PC-9 (cell line): ENCODE results near the gene SLC37A4. TPM values are rescaled to one million over a fixed set of nuclear protein-coding genes. Genes with fewer than 3 reads are reported as not detected.
"Not testable (repeated sequence)": the region's sequence is repeated elsewhere in the genome, so short reads cannot be mapped to it uniquely, and the experiment has no call there.

Experiments
- BruUV-seq: library from RNA; stranded (reverse); fragments of 400-500 nt; replicated peaks from 2 replicates; lab custom pipeline; 2021; lab: Mats Ljungman, UMichigan
- CTCF ChIA-PET: fragments of 300-600 bp; sonication (Branson Sonifier 250); formaldehyde crosslinking; loops from one replicate; lab custom pipeline; 2022; ENCODE audit warnings: antibody characterized with exemption; lab: Charles Lee
- POLR2A ChIA-PET: fragments of 300-600 bp; sonication (Branson Sonifier 250); formaldehyde crosslinking; loops from one replicate; lab custom pipeline; 2022; ENCODE audit warnings: antibody characterized with exemption; ENCODE audit not compliant: unreplicated experiment; lab: Charles Lee
- DNase-seq, 2 experiments: peaks; one replicate each; pipeline versions ENCODE4 v3.0.0 to v3.0.0-alpha.2; 2015 to 2022; ENCODE audit warnings: mixed read lengths in 1 of 2
- H2AFZ ChIP-seq: fragments of 200-600 bp; sonication (generic); 2 replicates; pipeline ENCODE4 v1.8.1; 2017; ENCODE audit warnings: antibody characterized with exemption
- H3F3A ChIP-seq: fragments of 200-600 bp; sonication (generic); 2 replicates; pipeline ENCODE4 v1.8.1; 2017; ENCODE audit warnings: antibody characterized with exemption, mild to moderate bottlenecking, low read depth; ENCODE audit not compliant: insufficient read depth
- H3K27ac ChIP-seq: fragments of 200-600 bp; sonication (generic); 2 replicates; pipeline ENCODE4 v1.6.1; 2016; ENCODE audit warnings: mixed run types
- H3K27me3 ChIP-seq: fragments of 200-600 bp; sonication (generic); 2 replicates; pipeline ENCODE4 v1.6.1; 2016; ENCODE audit warnings: low read depth, mixed run types; ENCODE audit not compliant: insufficient read depth
- H3K36me3 ChIP-seq: fragments of 200-600 bp; sonication (generic); 2 replicates; pipeline ENCODE4 v1.6.1; 2016; ENCODE audit warnings: low read depth, mixed run types
- H3K4me1 ChIP-seq: fragments of 200-600 bp; sonication (generic); replicated peaks from 2 replicates; pipeline ENCODE4 v1.6.1; 2016; ENCODE audit warnings: mixed run types; ENCODE audit not compliant: insufficient read depth
- H3K4me2 ChIP-seq: fragments of 200-600 bp; sonication (generic); 2 replicates; pipeline ENCODE4 v1.6.1; 2017; ENCODE audit warnings: mixed run types
- H3K4me3 ChIP-seq: fragments of 200-600 bp; sonication (generic); 2 replicates; pipeline ENCODE4 v1.6.1; 2016; ENCODE audit warnings: mixed run types
- H3K79me2 ChIP-seq: fragments of 200-600 bp; sonication (generic); 2 replicates; pipeline ENCODE4 v1.6.1; 2017; ENCODE audit warnings: low read depth, mixed run types
- H3K9me2 ChIP-seq: fragments of 200-600 bp; sonication (generic); 2 replicates; pipeline ENCODE4 v1.8.1; 2017; ENCODE audit warnings: mild to moderate bottlenecking; ENCODE audit not compliant: insufficient read depth
- H3K9me3 ChIP-seq: fragments of 200-600 bp; sonication (generic); 2 replicates; pipeline ENCODE4 v1.8.1; 2016; ENCODE audit warnings: low read depth; ENCODE audit not compliant: insufficient read depth
- H4K20me1 ChIP-seq: fragments of 200-600 bp; sonication (generic); 2 replicates; pipeline ENCODE4 v1.8.1; 2017; ENCODE audit not compliant: insufficient read depth
- EZH2 ChIP-seq: fragments of 200-600 bp; sonication (generic); IDR thresholded peaks from 2 replicates; pipeline ENCODE4 v1.8.0; 2017; ENCODE audit warnings: antibody characterized with exemption, low read depth
- intact Hi-C: fragments of 100-400 bp; cut with micrococcal nuclease; formaldehyde crosslinking; loops from one replicate; pipeline ENCODE4 v1.10.0; 2022; ENCODE audit not compliant: unreplicated experiment
- total RNA-seq: library from RNA; stranded (reverse); gene quantifications from 2 replicates; pipeline ENCODE4 v1.2.3, GENCODE V29; 2021
- TF ChIP-seq, protein P1 (sequence below): fragments of 200-600 bp; sonication (generic); conservative IDR thresholded peaks from 2 replicates; pipeline ENCODE4 v1.6.1; 2017; ENCODE audit warnings: mixed run types, antibody characterized with exemption, mild to moderate bottlenecking, moderate library complexity

The SLC37A4 gene
- total RNA-seq, 1 experiment from 2014 or later, result 24.3 TPM

- Histone ChIP-seq H3F3A (peaks cover 24% of the 10 kb centered on the region), H3K9me2 (no peaks in the 10 kb centered on the region), H3K4me1 (no peaks in the 10 kb centered on the region), H3K27me3 (no peaks in the 10 kb centered on the region), H3K27ac (no peak overlapping the region), H3K4me3 (no peak overlapping the region), H3K36me3 (no peaks in the 10 kb centered on the region), H3K79me2 (no peaks in the 10 kb centered on the region), H2AFZ (no peak overlapping the region), H3K4me2 (no peak overlapping the region), H3K9me3 (no peaks in the 10 kb centered on the region), H4K20me1 (no peaks in the 10 kb centered on the region)
- POLR2A ChIA-PET, result interaction anchor here (0.7 kb wide), 1 partner anchor 8 kb away, joined by 3 read pairs; the partner anchor contains the start of gene SLC37A4
- TF ChIP-seq, protein P1, sequence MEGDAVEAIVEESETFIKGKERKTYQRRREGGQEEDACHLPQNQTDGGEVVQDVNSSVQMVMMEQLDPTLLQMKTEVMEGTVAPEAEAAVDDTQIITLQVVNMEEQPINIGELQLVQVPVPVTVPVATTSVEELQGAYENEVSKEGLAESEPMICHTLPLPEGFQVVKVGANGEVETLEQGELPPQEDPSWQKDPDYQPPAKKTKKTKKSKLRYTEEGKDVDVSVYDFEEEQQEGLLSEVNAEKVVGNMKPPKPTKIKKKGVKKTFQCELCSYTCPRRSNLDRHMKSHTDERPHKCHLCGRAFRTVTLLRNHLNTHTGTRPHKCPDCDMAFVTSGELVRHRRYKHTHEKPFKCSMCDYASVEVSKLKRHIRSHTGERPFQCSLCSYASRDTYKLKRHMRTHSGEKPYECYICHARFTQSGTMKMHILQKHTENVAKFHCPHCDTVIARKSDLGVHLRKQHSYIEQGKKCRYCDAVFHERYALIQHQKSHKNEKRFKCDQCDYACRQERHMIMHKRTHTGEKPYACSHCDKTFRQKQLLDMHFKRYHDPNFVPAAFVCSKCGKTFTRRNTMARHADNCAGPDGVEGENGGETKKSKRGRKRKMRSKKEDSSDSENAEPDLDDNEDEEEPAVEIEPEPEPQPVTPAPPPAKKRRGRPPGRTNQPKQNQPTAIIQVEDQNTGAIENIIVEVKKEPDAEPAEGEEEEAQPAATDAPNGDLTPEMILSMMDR, result no peak
- no peak for TF ChIP-seq EZH2
- no peak for DNase-seq
- intact Hi-C loops, result no loop called here
- BruUV-seq, result no TSS peak
- CTCF ChIA-PET, result no interaction called here
Measured at GRCh38 chr11:119038884-119039283, 8.2 kb upstream of the SLC37A4 start.

DNA sequence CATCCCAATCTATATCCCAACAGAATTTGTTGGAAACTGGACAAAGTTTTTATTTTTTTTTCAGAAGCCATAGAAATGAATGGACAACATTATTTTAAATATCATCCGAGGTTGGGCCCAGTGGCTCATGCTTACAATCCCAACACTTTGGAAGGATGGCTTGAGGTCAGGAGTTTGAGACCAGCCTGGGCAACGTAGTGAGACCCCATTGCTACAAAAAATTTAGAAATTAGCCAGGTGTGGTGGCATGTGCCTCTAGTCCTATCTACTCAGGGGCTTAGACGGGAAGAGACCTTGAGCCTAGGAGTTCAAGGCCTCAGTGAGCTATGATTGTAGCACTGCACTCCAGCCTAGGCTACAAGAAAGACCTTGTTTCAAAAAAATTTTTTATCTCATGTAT is 4.1 kb upstream of the SLC37A4 start:
- H3K36me3 ChIP-seq, result no peaks in the 10 kb centered on the region
- no peaks in the 10 kb centered on the region for H3K9me2 ChIP-seq
- peaks cover 2% of the 10 kb centered on the region; the same call in 1 of the 2 replicates for H3K4me1 ChIP-seq
- peaks cover 23% of the 10 kb centered on the region for H3F3A ChIP-seq
- intact Hi-C loops, result no loop called here
- H3K4me2 ChIP-seq, result no peak overlapping the region
- H3K9me3 ChIP-seq, result no peaks in the 10 kb centered on the region
- no TSS peak for BruUV-seq
- H3K4me3 ChIP-seq, result no peak overlapping the region
- ChIA-PET CTCF (no interaction called here), POLR2A (no interaction called here)
- no peaks in the 10 kb centered on the region for H4K20me1 ChIP-seq
- H3K27me3 ChIP-seq, result no peaks in the 10 kb centered on the region
- TF ChIP-seq, protein P1, result no peak
- TF ChIP-seq EZH2, result no peak
- no peak for DNase-seq
- H3K79me2 ChIP-seq, result peaks cover 5% of the 10 kb centered on the region
- no peak overlapping the region for H2AFZ ChIP-seq
- no peak overlapping the region for H3K27ac ChIP-seq

DNA sequence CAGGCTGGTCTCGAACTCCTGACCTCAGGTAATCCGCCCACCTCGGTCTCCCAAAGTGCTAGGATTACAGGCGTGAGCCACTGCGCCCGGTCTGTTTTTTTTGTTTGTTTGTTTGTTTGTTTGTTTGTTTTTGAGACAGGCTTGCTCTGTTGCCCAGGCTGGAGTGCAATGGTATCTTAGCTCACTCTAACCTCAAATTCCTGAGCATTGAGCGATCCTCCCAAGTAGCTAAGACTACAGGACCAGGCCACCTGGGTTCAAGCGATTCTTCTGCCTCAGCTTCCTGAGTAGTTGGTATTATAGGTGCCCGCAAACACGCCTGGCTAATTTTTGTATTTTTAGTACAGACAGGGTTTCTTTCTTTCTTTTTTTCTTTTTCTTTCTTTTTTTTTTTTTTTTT is 2.7 kb upstream of the SLC37A4 start:
- H3K36me3 ChIP-seq, DNase-seq, intact Hi-C loops, H3K9me3 ChIP-seq, H3K4me3 ChIP-seq, H3K27ac ChIP-seq, H4K20me1 ChIP-seq, H3K9me2 ChIP-seq, POLR2A ChIA-PET, H3K27me3 ChIP-seq, BruUV-seq, H2AFZ ChIP-seq, H3K4me2 ChIP-seq: not testable (repeated sequence)
- Histone ChIP-seq H3K79me2 (peaks cover 16% of the 10 kb centered on the region), H3F3A (peaks cover 23% of the 10 kb centered on the region), H3K4me1 (peaks cover 14% of the 10 kb centered on the region; the same call in 1 of the 2 replicates)
- CTCF ChIA-PET, result interaction anchor here (0.6 to 0.7 kb wide), 6 partner anchors 11 to 304 kb away, joined by 3 to 8 read pairs (median 6); no protein-coding TSS in a partner anchor

DNA sequence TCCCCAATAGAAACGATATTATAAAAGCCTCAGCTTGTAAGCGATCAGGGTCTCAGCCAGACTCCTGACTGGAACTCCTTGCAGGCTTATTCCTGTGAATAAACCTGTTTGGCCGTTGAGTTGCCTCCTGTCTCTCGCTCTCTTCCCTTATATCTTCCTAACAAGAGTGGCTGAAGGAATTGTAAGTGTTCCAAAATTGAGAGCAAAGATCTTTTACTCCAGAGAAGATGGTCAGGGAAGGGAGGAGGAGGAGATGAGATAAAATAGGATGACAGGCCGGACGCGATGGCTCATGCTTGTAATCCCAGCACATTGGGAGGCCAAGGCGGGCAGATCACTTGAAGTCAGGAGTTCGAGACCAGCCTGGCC is 1.2 kb upstream of the SLC37A4 start:
- CTCF ChIA-PET, result interaction anchor here (0.6 to 0.8 kb wide), 2 partner anchors 8 to 24 kb away, joined by 3 to 6 read pairs; no protein-coding TSS in a partner anchor
- TF ChIP-seq, protein P1, result no peak
- no peak for TF ChIP-seq EZH2
- BruUV-seq, result no TSS peak
- H3K27ac ChIP-seq, result no peak overlapping the region
- peaks cover 16% of the 10 kb centered on the region for H3K79me2 ChIP-seq
- no peak overlapping the region; the same call in 1 of the 2 replicates for H2AFZ ChIP-seq
- no peaks in the 10 kb centered on the region for H3K9me2 ChIP-seq
- H3K4me3 ChIP-seq, result no peak overlapping the region
- no peak overlapping the region for H3K4me2 ChIP-seq
- intact Hi-C loops, result no loop called here
- peaks cover 14% of the 10 kb centered on the region; the same call in 1 of the 2 replicates for H3K4me1 ChIP-seq
- peak in 1 of 2 experiments; percentile 12 for DNase-seq
- POLR2A ChIA-PET, result no interaction called here
- H3K27me3 ChIP-seq, result no peaks in the 10 kb centered on the region
- H3K36me3 ChIP-seq, result no peaks in the 10 kb centered on the region
- no peaks in the 10 kb centered on the region for H3K9me3 ChIP-seq
- no peaks in the 10 kb centered on the region for H4K20me1 ChIP-seq
- H3F3A ChIP-seq, result peaks cover 23% of the 10 kb centered on the region; the same call in 1 of the 2 replicates
